ENCODE measurements around the gene CHEK1. TPM values are rescaled to one million over a fixed set of nuclear protein-coding genes. Genes with fewer than 3 reads are reported as not detected.

The CHEK1 gene
- total and polyA plus RNA-seq, 2 of the 4 experiments (the other 2 are of a cell fraction): 16.0 to 22.6 TPM

- Histone ChIP-seq H3K4me1 (ENCODE audit: control insufficient read depth, insufficient read depth, low read length) (no peaks in the 10 kb centered on the region), H2BK20ac (ENCODE audit: low read depth, low read length) (no peak overlapping the region), H3K79me1 (ENCODE audit: low read depth in 1 of 2, low read length in 2 of 2) (peaks cover 0 to 7% of the 10 kb centered on the region in 2 experiments; a peak in 1 of 4 replicates), H2BK15ac (ENCODE audit: low read depth, low read length) (no peak overlapping the region), H3K18ac (ENCODE audit: low read depth, low read length) (no peak overlapping the region), H3K9me1 (ENCODE audit: insufficient read depth, low read length) (peaks cover 7% of the 10 kb centered on the region; the same call in 1 of the 2 replicates), H4K91ac (ENCODE audit: insufficient read depth, low read depth, low read length) (no peak overlapping the region), H3K4ac (ENCODE audit: low read depth, low read length) (no peak overlapping the region), H3K9ac (ENCODE audit: low read depth, low read length) (no peak overlapping the region), H3K23ac (ENCODE audit: low read depth, low read length) (no peak overlapping the region), H2AK9ac (replicated peaks; ENCODE audit: low read depth, low read length, poor library complexity) (no peak overlapping the region), H3K4me2 (ENCODE audit: low read depth, low read length) (no peak overlapping the region), H2AK5ac (ENCODE audit: low read depth, low read length) (no peak overlapping the region), H2BK5ac (ENCODE audit: low read depth, low read length, poor library complexity, severe bottlenecking) (no peak overlapping the region), H3K9me3 (ENCODE audit: control insufficient read depth, insufficient read depth, low read length) (no peaks in the 10 kb centered on the region), H3K4me3 (ENCODE audit: insufficient read depth, low read depth, low read length) (no peak overlapping the region), H3K14ac (replicated peaks; ENCODE audit: low read depth, low read length) (no peak overlapping the region), H2BK120ac (ENCODE audit: low read depth, low read length) (no peak overlapping the region), H2AFZ (replicated peaks; ENCODE audit: low read length, poor library complexity) (no peak overlapping the region), H3K27ac (ENCODE audit: insufficient read depth, low read length) (no peak overlapping the region), H3K27me3 (ENCODE audit: control insufficient read depth, insufficient read depth, low read length) (no peaks in the 10 kb centered on the region), H4K8ac (ENCODE audit: low read depth in 2 of 2, low read length in 2 of 2) (no peak overlapping the region), H3K56ac (ENCODE audit: extremely low read depth, insufficient read depth, low read length) (no peak overlapping the region), H3K36me3 (ENCODE audit: control insufficient read depth, insufficient read depth, low read length) (peaks cover 25% of the 10 kb centered on the region), H4K20me1 (ENCODE audit: insufficient read depth, low read length) (no peaks in the 10 kb centered on the region), H4K5ac (ENCODE audit: low read depth, low read length) (no peak overlapping the region)
- ATAC-seq (ENCODE audit: low read depth): no peak
- BruUV-seq (replicated peaks): no TSS peak
- intact Hi-C loops (cut with micrococcal nuclease) (no loop called here), dilution Hi-C loops (cut with HindIII; ENCODE audit: low sequenced_read_pairs, unreplicated experiment) (no loop called here), in situ Hi-C loops (cut with MboI; ENCODE audit: low sequenced_read_pairs) (loop anchor here (25.0 kb wide), 1 partner anchor 946 kb away; no protein-coding TSS in a partner anchor)
- WGBS, 2 experiments (ENCODE audit: extremely low coverage in 2 of 2, insufficient read length in 1 of 2): 94% methylated on average over 4 of the region's 11 CpGs; no CpG with 5 or more reads in 1 of the 2 experiments
- POLR2A ChIA-PET (ENCODE audit: unreplicated experiment): no interaction called here
- CTCF ChIA-PET: no interaction called here
- DNase-seq: no peak
- TF ChIP-seq BHLHE40 (IDR thresholded peaks at IDR 0.05; ENCODE audit: low read depth, low read length) (no peak), CEBPB (IDR thresholded peaks at IDR 0.05; ENCODE audit: low read depth, low read length) (no peak), MAZ (IDR thresholded peaks at IDR 0.05; ENCODE audit: borderline replicate concordance, low read depth, low read length) (no peak), FOS (IDR thresholded peaks at IDR 0.05; ENCODE audit: low read depth, low read length) (no peak), NFE2L2 (IDR thresholded peaks at IDR 0.05; ENCODE audit: low read depth, low read length) (no peak), CTCF (conservative IDR thresholded peaks at IDR 0.05; ENCODE audit: low read depth, low read length) (no peak), USF2 (IDR thresholded peaks at IDR 0.05; ENCODE audit: low read depth, low read length) (no peak), MXI1 (IDR thresholded peaks at IDR 0.05; ENCODE audit: borderline replicate concordance, low read depth, low read length) (no peak), POLR2A (IDR thresholded peaks at IDR 0.05; ENCODE audit: low read depth, low read length) (no peak), SMC3 (IDR thresholded peaks at IDR 0.05; ENCODE audit: low read depth, low read length) (no peak), ELK1 (IDR thresholded peaks at IDR 0.05; ENCODE audit: borderline replicate concordance, low read depth, low read length) (no peak), RAD21 (IDR thresholded peaks at IDR 0.05; ENCODE audit: low read length) (no peak), RFX5 (IDR thresholded peaks at IDR 0.05; ENCODE audit: low read depth, low read length) (no peak), RCOR1 (IDR thresholded peaks at IDR 0.05; ENCODE audit: insufficient replicate concordance, low read length) (no peak)
Observed at GRCh38 chr11:125583496-125583895, 41.5 kb upstream of the CHEK1 start.

Measured in IMR-90 (cell line).